Measurements from ENCODE around the gene PTMS.
"Not testable (repeated sequence)": the region's sequence is repeated elsewhere in the genome, so short reads cannot be mapped to it uniquely, and the experiment has no call there.

Gene PTMS

DNA sequence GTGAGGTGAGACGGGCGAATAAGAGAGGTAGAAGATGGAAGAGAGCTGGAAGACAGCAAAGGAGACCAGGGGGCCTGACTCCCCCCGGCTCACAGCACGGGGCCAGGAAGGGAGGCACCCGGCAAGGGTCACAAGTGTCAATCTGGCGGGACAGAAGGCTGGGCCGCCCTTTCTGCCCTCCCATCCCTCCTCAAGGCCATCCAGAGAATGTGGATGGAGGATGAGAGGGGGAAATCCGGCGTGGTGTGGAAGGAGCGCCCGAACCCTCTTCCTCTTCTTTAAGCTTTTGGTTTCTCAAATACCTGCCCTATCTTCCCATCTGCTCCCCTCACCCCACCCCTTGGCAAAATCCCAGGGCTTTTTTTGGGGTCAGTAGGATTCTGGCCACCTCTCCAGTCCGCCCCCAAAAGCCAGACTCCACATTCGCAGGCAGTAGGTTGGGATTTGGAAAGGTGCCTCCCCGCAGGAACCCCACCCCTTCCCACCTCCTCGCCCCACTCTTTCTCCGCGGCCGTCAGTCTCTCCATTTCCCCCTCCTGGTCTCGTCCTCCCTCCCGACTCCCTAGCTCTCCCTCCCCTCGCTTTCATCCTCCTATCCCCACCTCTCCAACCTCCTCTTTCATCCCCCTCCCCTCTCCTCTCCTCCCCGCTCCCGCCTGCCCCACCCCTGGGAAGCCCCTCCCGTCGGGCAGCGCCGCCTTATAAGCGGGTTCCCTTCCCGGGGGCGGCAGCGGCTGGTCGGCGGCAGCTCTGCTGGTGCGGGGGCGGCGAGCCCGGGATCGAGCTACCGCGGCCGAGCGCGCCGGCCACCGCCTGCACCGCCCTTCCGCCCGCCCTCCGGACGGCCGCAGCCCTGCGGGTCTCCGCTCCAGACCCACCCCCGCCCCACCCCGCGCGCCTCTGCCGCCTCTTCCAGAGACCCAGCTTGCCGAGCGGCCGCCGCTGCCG, at the start of gene PTMS:
Gene PTMS (plus strand): TSS at position 730 of the 948 bp plus-strand sequence. CDS start 343 bp downstream, outside the sequence.
- peak; percentile 54 for DNase-seq

DNA sequence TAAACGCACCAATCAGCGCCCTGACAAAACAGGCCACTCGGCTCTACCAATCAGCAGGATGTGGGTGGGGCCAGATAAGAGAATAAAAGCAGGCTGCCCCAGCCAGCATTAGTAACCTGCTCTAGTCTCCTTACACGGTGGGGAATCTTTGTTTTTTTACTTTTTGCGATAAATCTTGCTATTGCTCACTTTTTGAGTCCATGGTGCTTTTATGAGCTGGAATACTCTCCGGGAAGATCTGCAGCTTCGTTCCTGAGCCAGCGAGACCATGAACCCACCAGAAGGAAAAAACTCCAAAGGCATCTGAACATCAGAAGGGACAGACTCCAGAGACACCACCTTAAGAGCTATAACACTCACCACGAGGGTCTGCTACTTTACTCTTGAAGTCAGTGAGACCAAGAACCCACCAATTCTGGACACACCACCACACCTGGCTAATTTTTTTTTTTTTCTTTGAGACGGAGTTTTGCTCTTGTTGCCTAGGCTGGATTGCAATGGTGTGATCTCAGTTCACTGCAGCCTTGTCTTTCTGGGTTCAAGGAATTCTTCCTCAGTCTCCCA, 49.2 kb upstream of the PTMS start:
- DNase-seq = no peak

- no peak for DNase-seq
These were observed 43.3 kb upstream of the PTMS start for GRCh38 chr12:6722863-6723262.

- DNase-seq = peak; percentile 95
These were observed 42.4 kb upstream of the PTMS start, which contains the start of gene COPS7A for GRCh38 chr12:6723607-6724408. TSS of gene COPS7A (plus strand) at chr12:6724046. CDS start at chr12:6724657, 611 bp downstream.

DNA sequence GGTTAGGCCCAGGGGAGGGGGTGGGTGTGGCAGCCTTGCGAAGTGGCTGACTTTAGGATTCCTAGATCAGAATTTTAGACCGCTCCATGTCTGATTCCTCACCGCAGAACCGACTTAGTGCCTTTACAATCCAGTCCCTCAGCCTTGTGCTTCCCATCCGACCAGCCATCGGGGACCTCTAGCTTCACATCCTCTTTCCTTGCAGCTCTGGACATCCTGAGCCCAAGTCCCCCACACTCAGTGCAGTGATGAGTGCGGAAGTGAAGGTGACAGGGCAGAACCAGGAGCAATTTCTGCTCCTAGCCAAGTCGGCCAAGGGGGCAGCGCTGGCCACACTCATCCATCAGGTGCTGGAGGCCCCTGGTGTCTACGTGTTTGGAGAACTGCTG, 41.8 kb upstream of the PTMS start:
- DNase-seq = no peak

DNA sequence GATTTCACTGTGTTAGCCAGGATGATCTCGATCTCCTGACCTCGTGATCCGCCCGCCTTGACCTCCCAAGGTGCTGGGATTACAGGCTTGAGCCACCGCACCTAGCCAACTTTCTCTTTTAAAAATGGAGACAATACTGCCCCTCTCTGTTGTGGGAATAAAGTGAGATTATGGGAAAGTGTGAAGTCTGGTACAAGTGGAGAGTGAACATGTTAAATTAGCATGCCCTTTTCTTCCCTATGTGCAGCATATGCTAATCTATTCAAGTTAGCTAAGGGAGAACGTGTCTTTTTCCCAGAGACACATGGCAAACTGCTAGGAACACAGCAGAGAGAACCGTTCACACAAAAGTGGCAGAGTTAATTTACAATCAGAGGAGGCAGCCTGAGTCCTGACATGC, 40.8 kb upstream of the PTMS start:
- no peak for DNase-seq

GRCh38 chr12:6729186-6729585, 37.0 kb upstream of the PTMS start:
- no peak for DNase-seq

- DNase-seq = no peak
These were observed 36.0 kb upstream of the PTMS start for GRCh38 chr12:6730169-6730568.

DNA sequence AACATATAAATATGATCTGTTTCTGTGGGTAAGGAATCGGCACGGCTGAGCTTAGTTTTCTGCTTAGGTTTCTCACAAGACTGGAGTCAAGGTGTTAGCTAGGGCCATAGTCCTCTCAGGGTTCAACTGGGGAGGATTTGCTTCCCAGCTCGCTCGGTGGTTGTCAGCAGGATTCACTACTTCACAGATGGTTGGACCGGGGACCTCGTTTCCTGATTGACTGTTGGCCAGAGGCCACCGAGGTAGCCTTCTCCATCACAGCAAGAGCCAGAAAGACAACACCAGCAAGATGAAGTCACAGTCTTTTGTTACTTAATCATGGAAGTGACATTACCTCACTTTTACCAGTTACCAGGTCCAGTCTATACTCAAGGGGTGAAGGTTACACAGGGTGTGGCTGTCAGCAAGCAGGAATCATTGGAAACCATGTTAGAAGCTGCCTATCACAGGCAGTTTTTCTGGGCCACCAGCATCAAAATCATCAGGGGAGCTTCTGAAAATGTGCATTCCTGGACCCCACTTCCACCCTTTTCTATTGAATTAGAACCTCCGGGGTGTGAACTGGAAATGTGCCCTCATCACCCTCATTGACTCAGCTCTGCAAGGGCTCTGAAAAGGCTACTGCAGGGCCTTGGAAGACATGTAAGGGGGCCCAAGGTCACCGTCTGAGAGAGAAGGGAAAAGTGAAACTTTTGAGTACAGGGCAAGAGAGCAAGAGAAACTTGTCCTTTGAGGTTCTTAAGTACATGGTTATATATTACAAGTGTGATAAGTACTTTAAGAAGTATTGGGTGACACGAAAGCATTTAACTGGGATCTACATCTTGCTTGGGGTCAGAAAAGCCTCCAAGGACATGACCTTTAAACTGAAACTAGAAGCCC, 31.4 kb upstream of the PTMS start:
- DNase-seq = no peak

DNA sequence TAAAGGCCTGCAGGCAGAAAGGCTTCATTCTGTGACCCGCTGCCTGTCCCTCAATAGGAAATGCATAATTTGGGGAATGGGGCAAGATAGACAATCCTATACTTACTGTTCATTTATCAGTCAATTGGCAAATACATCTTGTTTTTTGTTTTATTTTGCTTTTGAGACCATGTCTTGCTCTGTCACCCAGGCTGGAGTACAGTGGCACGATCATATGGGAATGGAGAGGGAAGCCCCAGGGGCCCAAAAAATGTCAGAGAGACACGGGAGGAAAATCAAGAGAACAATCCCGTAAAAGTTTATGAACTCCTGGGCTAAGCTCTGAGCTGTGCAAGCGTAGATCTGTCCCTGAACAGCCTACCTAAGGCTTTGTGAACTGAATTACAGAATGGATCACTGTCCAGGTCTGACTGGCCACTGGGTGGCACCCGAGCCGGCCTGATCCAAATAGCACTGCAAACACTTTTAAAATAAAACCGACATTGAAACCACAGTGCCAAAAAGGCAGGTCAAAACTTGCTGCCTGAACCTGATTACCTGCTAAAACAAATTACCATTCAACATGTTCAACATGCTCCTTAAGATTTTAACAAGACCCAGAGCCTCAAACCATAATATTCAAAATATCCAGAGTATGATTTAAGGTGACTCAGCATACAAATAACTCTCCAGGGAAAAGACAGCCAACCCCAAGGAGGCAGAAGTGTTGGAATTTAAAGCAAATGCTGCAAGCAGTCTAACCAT, 30.5 kb upstream of the PTMS start:
- DNase-seq = no peak

- no peak for DNase-seq
These were observed 29.4 kb upstream of the PTMS start for GRCh38 chr12:6736754-6737153.

DNA sequence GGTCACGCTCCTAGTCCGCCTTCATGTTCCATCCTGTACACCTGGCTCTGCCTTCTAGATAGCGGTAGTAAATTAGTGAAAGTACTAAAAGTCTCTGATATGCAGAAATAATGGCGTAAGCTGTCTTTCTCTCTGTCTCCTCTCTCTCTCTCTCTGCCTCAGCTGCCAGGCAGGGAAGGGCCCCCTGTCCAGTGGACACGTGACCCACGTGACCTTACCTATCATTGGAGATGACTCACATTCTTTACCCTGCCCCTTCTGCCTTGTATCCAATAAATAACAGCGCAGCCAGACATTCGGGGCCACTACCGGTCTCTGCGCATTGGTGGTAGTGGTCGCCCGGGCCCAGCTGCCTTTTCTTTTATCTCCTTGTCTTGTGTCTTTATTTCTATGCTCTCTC, 24.1 kb upstream of the PTMS start:
- DNase-seq = not testable (repeated sequence)

DNA sequence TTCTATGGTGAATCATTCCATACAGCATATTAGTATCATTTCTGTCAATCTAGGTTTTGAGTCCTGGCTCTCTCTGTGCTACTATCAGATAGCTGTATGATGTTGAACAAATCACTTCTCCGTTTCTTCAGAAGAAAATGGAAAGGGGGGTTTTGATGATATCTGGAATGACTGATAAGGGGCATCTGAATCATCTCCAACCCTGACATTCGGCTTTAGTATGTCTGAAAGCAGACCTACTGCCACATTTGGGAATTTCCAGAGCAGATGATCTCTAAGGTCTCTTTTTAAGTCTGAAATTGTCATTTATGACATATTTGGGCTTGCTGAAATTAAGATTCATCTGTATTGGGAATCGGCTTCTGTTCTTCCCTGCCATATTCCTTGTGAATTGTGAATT, 23.3 kb upstream of the PTMS start:
- DNase-seq = no peak

DNA sequence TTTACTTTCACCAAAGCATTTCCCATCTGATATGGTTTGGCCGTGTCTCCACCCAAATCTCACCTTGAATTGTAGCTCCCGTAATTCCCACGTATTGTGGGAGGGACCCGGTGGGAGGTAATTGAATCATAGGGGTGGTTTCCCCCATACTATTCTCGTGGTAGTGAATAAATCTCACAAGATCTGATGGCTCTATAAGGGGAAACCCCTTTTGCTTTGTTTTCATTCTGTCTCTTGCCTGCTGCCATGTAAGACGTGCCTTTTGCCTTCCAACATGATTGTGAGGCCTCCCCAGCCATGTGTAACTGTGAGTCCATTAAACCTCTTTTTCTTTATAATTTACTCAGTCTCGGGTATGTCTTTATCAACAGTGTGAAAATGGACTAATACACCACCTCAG, 22.9 kb upstream of the PTMS start:
- not testable (repeated sequence) for DNase-seq

- no peak for DNase-seq
These were observed 20.2 kb upstream of the PTMS start for GRCh38 chr12:6745741-6746525.

DNA sequence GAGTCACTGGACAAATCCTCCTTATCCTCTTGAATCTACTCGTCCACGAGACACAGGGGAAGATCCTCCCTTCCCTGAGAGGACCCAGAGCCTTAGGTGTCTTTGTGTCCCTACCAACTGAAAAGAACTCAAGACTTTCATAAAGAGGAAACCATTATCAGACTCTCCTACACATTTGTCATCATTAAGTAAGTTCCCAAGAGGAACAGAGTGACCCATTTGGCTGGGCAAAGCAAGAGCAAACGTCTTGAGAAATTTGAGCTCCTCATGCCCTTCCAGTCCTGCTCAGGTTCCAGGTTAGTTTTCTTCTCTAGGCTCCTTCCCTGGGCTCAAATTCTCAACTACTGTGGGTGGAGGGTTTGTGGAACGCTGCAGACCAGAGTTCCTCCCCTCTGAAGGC, 18.9 kb upstream of the PTMS start:
- DNase-seq = no peak

DNA sequence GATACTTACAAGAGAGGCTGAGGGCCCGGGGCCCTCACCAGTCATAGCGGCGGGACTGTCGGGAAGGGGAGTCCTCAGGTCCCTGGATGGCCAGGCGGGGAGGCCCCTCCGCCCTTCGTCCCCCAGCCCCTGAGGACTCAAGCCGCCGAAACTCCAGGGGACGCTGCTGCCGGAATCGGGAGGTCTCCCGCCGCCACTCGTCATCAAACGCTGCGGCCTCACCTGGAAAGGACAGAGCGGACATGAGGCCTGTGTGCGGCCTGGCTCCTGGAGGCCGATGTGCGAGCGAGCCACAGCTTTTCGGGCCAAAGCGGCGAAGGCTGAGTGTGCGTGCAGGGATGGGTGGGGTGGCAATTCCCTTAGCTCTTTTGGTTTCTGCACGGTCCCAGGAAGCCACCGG, 17.4 kb upstream of the PTMS start:
- no peak for DNase-seq

- no peak for DNase-seq
These were observed 15.7 kb upstream of the PTMS start for GRCh38 chr12:6750506-6750905.

DNA sequence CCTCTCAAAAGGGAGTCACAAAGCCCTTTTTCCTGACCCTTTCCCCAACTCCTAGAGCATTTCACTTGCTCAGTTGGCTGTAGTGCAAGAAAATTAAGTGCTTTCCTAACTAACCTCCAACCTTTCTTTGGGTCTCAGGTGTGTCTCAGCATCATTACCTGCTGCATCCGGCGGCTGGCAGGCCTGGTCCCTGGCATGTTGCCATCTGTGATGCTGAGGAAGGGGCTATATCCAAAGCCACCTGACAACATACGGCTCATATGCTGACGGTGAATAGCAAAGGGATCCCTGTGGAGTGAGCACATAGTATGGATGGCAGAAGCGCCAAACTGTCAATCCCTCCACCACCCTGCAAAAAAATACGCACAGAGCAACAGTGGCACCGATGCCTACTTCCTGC, 14.4 kb upstream of the PTMS start:
- DNase-seq = no peak

- DNase-seq = no peak
These were observed 13.8 kb upstream of the PTMS start for GRCh38 chr12:6752167-6752920.
